ENCODE measurements around the gene ITPRIP. TPM values are rescaled to one million over a fixed set of nuclear protein-coding genes. Genes with fewer than 3 reads are reported as not detected.
A peak's percentile ranks its signal among the peaks of the same experiment; 100 is the strongest.

The ITPRIP gene
- total RNA-seq, 3 donors from 2014 or later (not counting 1 experiment from before 2014, with no cell fraction given), result 172 to 225 (median 176) TPM

- Histone ChIP-seq H3K4me1 (ENCODE audit: control insufficient read depth, insufficient read depth, low read length) (peaks cover 89% of the 10 kb centered on the region), H3K27me3 (ENCODE audit: control insufficient read depth, insufficient read depth, low read length) (no peaks in the 10 kb centered on the region), H3K4me3 (ENCODE audit: low read length) (no peak overlapping the region), H3K27ac (ENCODE audit: low read length) (peak overlapping the region; percentile 94), H3K9me3 (ENCODE audit: control insufficient read depth, insufficient read depth, low read length) (no peaks in the 10 kb centered on the region), H3K36me3 (ENCODE audit: control insufficient read depth, insufficient read depth, low read length) (peaks cover 3% of the 10 kb centered on the region)
- 47% methylated on average over 8 of the region's 8 CpGs for WGBS (ENCODE audit: insufficient coverage)
- H3K27ac Mint-ChIP-seq, result peak overlapping the region; percentile 98 to 100
- no peaks in the 10 kb centered on the region for H3K27me3 Mint-ChIP-seq (ENCODE audit: low read depth in 2 of 2)
- ATAC-seq (peak; percentile 6 to 34 (median 9)), DNase-seq (peak in 1 of 2 donors; percentile 54)
- intact Hi-C loops (cut with micrococcal nuclease), result loop anchor here (2.0 to 10.0 kb wide), 3 partner anchors 13 to 407 kb away; partner anchors contain the start of genes ITPRIP and STN1
- H3K36me3 Mint-ChIP-seq, result no peaks in the 10 kb centered on the region
- peak overlapping the region; percentile 82 for H3K4me3 Mint-ChIP-seq
- TF ChIP-seq, protein P1, sequence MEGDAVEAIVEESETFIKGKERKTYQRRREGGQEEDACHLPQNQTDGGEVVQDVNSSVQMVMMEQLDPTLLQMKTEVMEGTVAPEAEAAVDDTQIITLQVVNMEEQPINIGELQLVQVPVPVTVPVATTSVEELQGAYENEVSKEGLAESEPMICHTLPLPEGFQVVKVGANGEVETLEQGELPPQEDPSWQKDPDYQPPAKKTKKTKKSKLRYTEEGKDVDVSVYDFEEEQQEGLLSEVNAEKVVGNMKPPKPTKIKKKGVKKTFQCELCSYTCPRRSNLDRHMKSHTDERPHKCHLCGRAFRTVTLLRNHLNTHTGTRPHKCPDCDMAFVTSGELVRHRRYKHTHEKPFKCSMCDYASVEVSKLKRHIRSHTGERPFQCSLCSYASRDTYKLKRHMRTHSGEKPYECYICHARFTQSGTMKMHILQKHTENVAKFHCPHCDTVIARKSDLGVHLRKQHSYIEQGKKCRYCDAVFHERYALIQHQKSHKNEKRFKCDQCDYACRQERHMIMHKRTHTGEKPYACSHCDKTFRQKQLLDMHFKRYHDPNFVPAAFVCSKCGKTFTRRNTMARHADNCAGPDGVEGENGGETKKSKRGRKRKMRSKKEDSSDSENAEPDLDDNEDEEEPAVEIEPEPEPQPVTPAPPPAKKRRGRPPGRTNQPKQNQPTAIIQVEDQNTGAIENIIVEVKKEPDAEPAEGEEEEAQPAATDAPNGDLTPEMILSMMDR (IDR thresholded peaks at IDR 0.05), result no peak
- peaks cover 100% of the 10 kb centered on the region in 2 donors for H3K4me1 Mint-ChIP-seq
- H3K9me3 Mint-ChIP-seq, result no peaks in the 10 kb centered on the region
These were observed 16.4 kb downstream of the ITPRIP start for GRCh38 chr10:104321725-104322415.

DNA sequence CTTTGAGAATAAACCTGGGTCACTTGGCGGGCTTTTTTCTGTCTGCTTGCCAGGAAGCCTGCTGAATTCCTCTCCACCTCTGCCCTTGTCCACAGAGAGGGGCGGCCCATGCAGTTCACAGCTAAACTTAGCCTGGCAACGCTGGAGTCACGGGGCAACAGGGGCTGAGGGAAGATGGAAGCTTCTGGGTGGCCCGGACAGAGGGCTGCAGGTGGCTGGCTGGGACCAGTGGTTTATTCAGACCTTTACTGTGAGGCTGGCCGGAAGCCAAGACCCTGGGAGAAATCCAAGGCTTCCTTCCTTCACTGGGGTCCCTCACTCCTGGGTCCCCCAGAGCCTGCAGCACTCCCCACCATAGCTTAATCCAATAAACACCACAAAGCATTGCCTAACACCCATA is 17.0 kb downstream of the ITPRIP start:
- Mint-ChIP-seq H3K9me3 (no peaks in the 10 kb centered on the region), H3K27me3 (ENCODE audit: low read depth in 2 of 2) (no peaks in the 10 kb centered on the region), H3K4me1 (peaks cover 95 to 98% of the 10 kb centered on the region in 2 donors), H3K4me3 (peak overlapping the region; percentile 82), H3K27ac (peak overlapping the region; percentile 98 to 100), H3K36me3 (no peaks in the 10 kb centered on the region)
- H3K27me3 ChIP-seq (ENCODE audit: control insufficient read depth, insufficient read depth, low read length), result no peaks in the 10 kb centered on the region
- peaks cover 82% of the 10 kb centered on the region for H3K4me1 ChIP-seq (ENCODE audit: control insufficient read depth, insufficient read depth, low read length)
- peaks cover 4% of the 10 kb centered on the region for H3K36me3 ChIP-seq (ENCODE audit: control insufficient read depth, insufficient read depth, low read length)
- WGBS (ENCODE audit: insufficient coverage), result 87% methylated on average over 6 of the region's 6 CpGs
- ATAC-seq (no peak), DNase-seq (no peak)
- intact Hi-C loops (cut with micrococcal nuclease), result loop anchor here (10.0 kb wide), 1 partner anchor 406 kb away; the partner anchor contains the start of gene STN1
- no peak overlapping the region for H3K4me3 ChIP-seq (ENCODE audit: low read length)
- H3K27ac ChIP-seq (ENCODE audit: low read length), result no peak overlapping the region
- TF ChIP-seq, protein P1 (IDR thresholded peaks at IDR 0.05), result no peak
- H3K9me3 ChIP-seq (ENCODE audit: control insufficient read depth, insufficient read depth, low read length), result no peaks in the 10 kb centered on the region

- Histone ChIP-seq H3K27ac (ENCODE audit: low read length) (no peak overlapping the region), H3K4me1 (ENCODE audit: control insufficient read depth, insufficient read depth, low read length) (peaks cover 61% of the 10 kb centered on the region), H3K36me3 (ENCODE audit: control insufficient read depth, insufficient read depth, low read length) (peaks cover 24% of the 10 kb centered on the region), H3K27me3 (ENCODE audit: control insufficient read depth, insufficient read depth, low read length) (no peaks in the 10 kb centered on the region), H3K9me3 (ENCODE audit: control insufficient read depth, insufficient read depth, low read length) (no peaks in the 10 kb centered on the region), H3K4me3 (ENCODE audit: low read length) (no peak overlapping the region)
- no peaks in the 10 kb centered on the region for H3K27me3 Mint-ChIP-seq (ENCODE audit: low read depth in 2 of 2)
- peak in 1 of 2 donors; percentile 15 for DNase-seq
- 80% methylated on average over 18 of the region's 19 CpGs for WGBS (ENCODE audit: insufficient coverage)
- no peaks in the 10 kb centered on the region for H3K36me3 Mint-ChIP-seq
- ATAC-seq, result no peak
- peak overlapping the region; percentile 70 to 100 for H3K27ac Mint-ChIP-seq
- peaks cover 73 to 83% of the 10 kb centered on the region in 2 donors for H3K4me1 Mint-ChIP-seq
- no peaks in the 10 kb centered on the region for H3K9me3 Mint-ChIP-seq
- peak overlapping the region; percentile 47 for H3K4me3 Mint-ChIP-seq
- TF ChIP-seq, protein P1 (IDR thresholded peaks at IDR 0.05), result no peak
- intact Hi-C loops (cut with micrococcal nuclease), result loop anchor here (2.0 kb wide), 1 partner anchor 16 kb away; no protein-coding TSS in a partner anchor
These were observed 19.2 kb downstream of the ITPRIP start for GRCh38 chr10:104318810-104319741.

Measured in natural killer cell (primary cell).